B cell (primary cell): ENCODE measurements around the gene FSIP1. TPM values are rescaled to one million over a fixed set of nuclear protein-coding genes. Genes with fewer than 3 reads are reported as not detected.

Experiments used
- ATAC-seq: fragments of 200-7000 bp; cut with Tn5 transposase; one replicate; pipeline ENCODE4 v1.10.0; 2021; ENCODE audit warnings: low read depth, mild to moderate bottlenecking, moderate number of reproducible peaks, moderate library complexity
- CTCF ChIA-PET: fragments of 350-600 bp; sonication (Branson Sonifier 250); formaldehyde crosslinking; loops from one replicate; lab custom pipeline; 2021; ENCODE audit warnings: antibody characterized with exemption, inconsistent platforms; lab: Charles Lee
- POLR2A ChIA-PET: fragments of 350-600 bp; sonication (Branson Sonifier 250); formaldehyde crosslinking; loops from one replicate; lab custom pipeline; 2021; ENCODE audit warnings: antibody characterized with exemption; lab: Charles Lee
- DNase-seq: peaks from one replicate; pipeline ENCODE4 v3.0.0; 2013
- H2AFZ ChIP-seq: 2 replicates; pipeline ENCODE4 v1.6.1; 2012; ENCODE audit warnings: mild to moderate bottlenecking, low read depth, low read length; ENCODE audit not compliant: insufficient read depth, poor library complexity, severe bottlenecking
- H3K27ac ChIP-seq, 2 donors: 1 replicate in 1 of 2; 2 replicates in 1 of 2; pipeline ENCODE4 v1.5.1; 2012 to 2013; ENCODE audit warnings: low read length in 2 of 2, mild to moderate bottlenecking in 2 of 2, moderate library complexity in 1 of 2
- H3K27me3 ChIP-seq, 4 experiments: fragments of 200-600 bp in 1 of 4; sonication (generic) in 1 of 4; replicated peaks in 1 of 4; 1 replicate in 2 of 4; 2 replicates in 2 of 4; pipeline versions ENCODE4 v1.6.1 to v1.7.0; 2013 to 2016; ENCODE audit warnings: low read length in 3 of 4, mild to moderate bottlenecking in 2 of 4, mixed read lengths in 1 of 4, moderate library complexity in 1 of 4; ENCODE audit not compliant: insufficient read depth in 4 of 4, control insufficient read depth in 3 of 4; ENCODE audit errors: control extremely low read depth in 1 of 4
- H3K36me3 ChIP-seq, 2 experiments: replicated peaks in 1 of 2; 1 replicate in 1 of 2; 2 replicates in 1 of 2; pipeline versions ENCODE4 v1.6.1 to v1.7.1; 2013; ENCODE audit warnings: low read length in 1 of 2; ENCODE audit not compliant: insufficient read depth in 2 of 2, control insufficient read depth in 1 of 2; ENCODE audit errors: control extremely low read depth in 1 of 2, extremely low read depth in 1 of 2
- H3K4me1 ChIP-seq, 2 donors: fragments of 200-600 bp in 1 of 2; sonication (generic) in 1 of 2; 1 replicate in 1 of 2; 2 replicates in 1 of 2; pipeline versions ENCODE4 v1.5.1 to v1.6.1; 2013 to 2017; ENCODE audit warnings: low read length in 2 of 2; ENCODE audit not compliant: control insufficient read depth in 2 of 2, insufficient read depth in 2 of 2
- H3K4me2 ChIP-seq: replicated peaks from 2 replicates; pipeline ENCODE3; 2012; ENCODE audit warnings: mild to moderate bottlenecking, low read depth, low read length; ENCODE audit not compliant: poor library complexity, severe bottlenecking
- H3K4me3 ChIP-seq, 5 experiments: fragments of 200-600 bp in 1 of 5; sonication (generic) in 1 of 5; 1 replicate in 3 of 5; 2 replicates in 2 of 5; pipeline versions ENCODE4 v1.5.1 to v1.7.0; 2011 to 2016; ENCODE audit warnings: low read length in 4 of 5, mild to moderate bottlenecking in 4 of 5, low read depth in 2 of 5, control low read depth in 1 of 5, moderate library complexity in 1 of 5; ENCODE audit not compliant: insufficient read depth in 1 of 5; ENCODE audit errors: control extremely low read depth in 1 of 5, extremely low read depth in 1 of 5
- H3K79me2 ChIP-seq: fragments of 200-600 bp; sonication (generic); one replicate; pipeline ENCODE4 v1.6.0; 2016; ENCODE audit warnings: low read length; ENCODE audit not compliant: control insufficient read depth, insufficient read depth
- H3K9ac ChIP-seq: fragments of 200-600 bp; sonication (generic); 2 replicates; pipeline ENCODE4 v1.6.1; 2017; ENCODE audit warnings: mild to moderate bottlenecking, low read length, moderate library complexity
- H3K9me3 ChIP-seq, 3 donors: one replicate each; pipeline versions ENCODE4 v1.6.1 to v1.7.1; 2013; ENCODE audit warnings: low read length in 2 of 3; ENCODE audit not compliant: control insufficient read depth in 2 of 3, insufficient read depth in 1 of 3; ENCODE audit errors: control extremely low read depth in 1 of 3
- H4K20me1 ChIP-seq: 2 replicates; pipeline ENCODE4 v1.6.0; 2012; ENCODE audit warnings: mild to moderate bottlenecking, low read length; ENCODE audit not compliant: insufficient read depth, control insufficient read depth, poor library complexity, severe bottlenecking
- H3K27ac Mint-ChIP-seq: one replicate; pipeline ENCODE4 v1.8.0; 2021; ENCODE audit warnings: mixed read lengths
- H3K27me3 Mint-ChIP-seq: one replicate; pipeline ENCODE4 v1.8.0; 2021; ENCODE audit warnings: mixed read lengths
- H3K4me1 Mint-ChIP-seq: one replicate; pipeline ENCODE4 v1.8.0; 2021; ENCODE audit warnings: mixed read lengths
- H3K4me3 Mint-ChIP-seq: one replicate; pipeline ENCODE4 v1.8.0; 2021; ENCODE audit warnings: mixed read lengths
- H3K9me3 Mint-ChIP-seq: one replicate; pipeline ENCODE4 v1.8.0; 2022; ENCODE audit warnings: mixed read lengths; ENCODE audit not compliant: insufficient read depth
- EZH2 ChIP-seq: IDR thresholded peaks from 2 replicates; pipeline ENCODE4 v1.6.1; 2012; ENCODE audit warnings: borderline replicate concordance, low read depth, mild to moderate bottlenecking, moderate library complexity, low read length; ENCODE audit not compliant: insufficient read depth, poor library complexity, severe bottlenecking
- WGBS: methylation state at CpG from one replicate; pipeline ENCODE4 v1.1.5; 2013; ENCODE audit warnings: missing lambda C conversion rate; ENCODE audit not compliant: insufficient coverage; 5-methylcytosine and 5-hydroxymethylcytosine counted together
- intact Hi-C: fragments of 100-400 bp; cut with micrococcal nuclease; formaldehyde crosslinking; loops from one replicate; pipeline ENCODE4 v1.10.0; 2022
- polyA plus RNA-seq: library from polyadenylated mRNA; depleted of rRNA; stranded (reverse); fragments of >200 nt; gene quantifications from 2 replicates; pipeline ENCODE4 v1.2.3, GENCODE V29; 2012
- total RNA-seq, 2 donors: library from RNA; stranded (reverse); fragments of 120-200 nt in 1 of 2; gene quantifications; 1 replicate in 1 of 2; 2 replicates in 1 of 2; pipeline versions ENCODE4 v1.2.3 to v1.2.4, GENCODE V29; 2013 to 2022
- TF ChIP-seq, protein P1 (sequence below): fragments of 200-600 bp; IDR thresholded peaks from one replicate; pipeline ENCODE4 v1.8.0; 2022; ENCODE audit warnings: antibody characterized with exemption, mild to moderate bottlenecking

FSIP1 gene
- total and polyA plus RNA-seq, 2 donors (not counting 1 experiment from before 2014, with no cell fraction given): 0.19 to 0.49 TPM

DNA sequence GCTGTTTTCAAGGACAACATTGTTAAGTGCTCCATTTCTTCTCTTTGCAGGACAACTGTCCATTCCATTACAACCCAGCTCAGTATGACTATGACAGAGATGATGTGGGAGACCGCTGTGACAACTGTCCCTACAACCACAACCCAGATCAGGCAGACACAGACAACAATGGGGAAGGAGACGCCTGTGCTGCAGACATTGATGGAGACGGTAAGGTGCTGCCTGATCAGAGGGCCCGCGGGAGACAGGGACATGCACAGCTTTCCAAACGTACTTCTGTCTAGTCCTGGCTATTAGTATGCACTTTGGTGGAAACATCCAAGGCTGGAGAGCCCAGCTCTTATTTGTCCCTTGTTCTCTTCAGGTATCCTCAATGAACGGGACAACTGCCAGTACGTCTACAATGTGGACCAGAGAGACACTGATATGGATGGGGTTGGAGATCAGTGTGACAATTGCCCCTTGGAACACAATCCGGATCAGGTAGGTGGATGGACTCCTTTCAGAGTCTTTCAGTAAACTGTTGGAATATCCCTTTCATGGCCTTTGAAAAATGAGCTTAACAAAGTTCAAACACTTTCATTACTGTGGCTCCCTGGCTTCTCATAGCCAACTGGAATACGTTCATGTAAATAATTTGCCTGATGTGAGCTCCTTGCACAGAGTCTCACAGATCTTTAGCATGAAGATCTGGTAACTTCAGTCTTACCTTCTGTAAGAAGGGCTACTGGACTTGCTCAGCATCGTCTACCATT is 191.3 kb downstream of the FSIP1 start:
- ATAC-seq (no peak), DNase-seq (no peak)
- Mint-ChIP-seq H3K4me1 (no peaks in the 10 kb centered on the region), H3K27me3 (peaks cover 3% of the 10 kb centered on the region), H3K27ac (no peak overlapping the region), H3K9me3 (no peaks in the 10 kb centered on the region), H3K4me3 (no peak overlapping the region)
- Histone ChIP-seq H3K4me1 (no peaks in the 10 kb centered on the region), H4K20me1 (no peaks in the 10 kb centered on the region), H3K4me3 (no peak overlapping the region), H2AFZ (no peak overlapping the region), H3K27me3 (no peaks in the 10 kb centered on the region), H3K9ac (no peak overlapping the region), H3K4me2 (no peak overlapping the region), H3K79me2 (no peaks in the 10 kb centered on the region), H3K9me3 (no peaks in the 10 kb centered on the region), H3K36me3 (no peaks in the 10 kb centered on the region), H3K27ac (no peak overlapping the region)
- ChIA-PET CTCF (no interaction called here), POLR2A (no interaction called here)
- intact Hi-C loops: no loop called here
- TF ChIP-seq EZH2: no peak
- TF ChIP-seq, protein P1, sequence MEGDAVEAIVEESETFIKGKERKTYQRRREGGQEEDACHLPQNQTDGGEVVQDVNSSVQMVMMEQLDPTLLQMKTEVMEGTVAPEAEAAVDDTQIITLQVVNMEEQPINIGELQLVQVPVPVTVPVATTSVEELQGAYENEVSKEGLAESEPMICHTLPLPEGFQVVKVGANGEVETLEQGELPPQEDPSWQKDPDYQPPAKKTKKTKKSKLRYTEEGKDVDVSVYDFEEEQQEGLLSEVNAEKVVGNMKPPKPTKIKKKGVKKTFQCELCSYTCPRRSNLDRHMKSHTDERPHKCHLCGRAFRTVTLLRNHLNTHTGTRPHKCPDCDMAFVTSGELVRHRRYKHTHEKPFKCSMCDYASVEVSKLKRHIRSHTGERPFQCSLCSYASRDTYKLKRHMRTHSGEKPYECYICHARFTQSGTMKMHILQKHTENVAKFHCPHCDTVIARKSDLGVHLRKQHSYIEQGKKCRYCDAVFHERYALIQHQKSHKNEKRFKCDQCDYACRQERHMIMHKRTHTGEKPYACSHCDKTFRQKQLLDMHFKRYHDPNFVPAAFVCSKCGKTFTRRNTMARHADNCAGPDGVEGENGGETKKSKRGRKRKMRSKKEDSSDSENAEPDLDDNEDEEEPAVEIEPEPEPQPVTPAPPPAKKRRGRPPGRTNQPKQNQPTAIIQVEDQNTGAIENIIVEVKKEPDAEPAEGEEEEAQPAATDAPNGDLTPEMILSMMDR: no peak
- 87% methylated on average over 10 of the region's 11 CpGs for WGBS

DNA sequence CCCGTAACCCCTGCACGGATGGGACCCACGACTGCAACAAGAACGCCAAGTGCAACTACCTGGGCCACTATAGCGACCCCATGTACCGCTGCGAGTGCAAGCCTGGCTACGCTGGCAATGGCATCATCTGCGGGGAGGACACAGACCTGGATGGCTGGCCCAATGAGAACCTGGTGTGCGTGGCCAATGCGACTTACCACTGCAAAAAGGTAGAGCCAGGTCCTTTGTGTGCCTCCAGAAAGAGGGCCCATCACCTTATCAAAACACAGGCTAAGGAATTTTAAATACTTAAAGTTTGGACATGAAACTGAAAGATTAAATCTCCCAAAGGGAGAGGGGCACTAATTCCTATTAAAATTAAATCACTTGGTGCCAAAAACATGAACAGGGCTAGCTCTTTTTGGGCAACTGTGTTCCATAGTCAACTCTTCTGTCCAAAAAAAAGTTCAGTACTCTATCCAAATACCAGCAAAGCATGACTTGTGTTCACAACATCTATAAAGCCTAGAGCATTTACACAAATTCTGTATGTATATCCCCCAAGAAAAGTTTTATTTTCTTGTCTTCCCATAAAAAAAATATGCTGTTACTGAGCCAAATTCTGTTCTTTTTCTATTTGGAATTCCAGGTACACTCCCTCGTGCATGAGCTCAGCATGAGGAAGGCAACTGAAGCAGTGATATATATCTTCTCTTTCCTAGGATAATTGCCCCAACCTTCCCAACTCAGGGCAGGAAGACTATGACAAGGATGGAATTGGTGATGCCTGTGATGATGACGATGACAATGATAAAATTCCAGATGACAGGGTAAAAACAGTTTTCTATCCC is 192.6 kb downstream of the FSIP1 start:
- no peak overlapping the region for H3K9ac ChIP-seq

More for the DNA sequence above, 192.6 kb downstream of the FSIP1 start:
- H3K4me3 ChIP-seq: no peak overlapping the region
- no peak overlapping the region for H2AFZ ChIP-seq
- no peaks in the 10 kb centered on the region for H3K27me3 ChIP-seq
- ChIA-PET CTCF (no interaction called here), POLR2A (no interaction called here)
- H3K9me3 ChIP-seq: no peaks in the 10 kb centered on the region
- H3K4me1 ChIP-seq: no peaks in the 10 kb centered on the region
- Mint-ChIP-seq H3K9me3 (no peaks in the 10 kb centered on the region), H3K4me1 (no peaks in the 10 kb centered on the region), H3K27me3 (peaks cover 3% of the 10 kb centered on the region), H3K4me3 (no peak overlapping the region), H3K27ac (no peak overlapping the region)
- ATAC-seq: no peak
- no peak overlapping the region for H3K27ac ChIP-seq
- intact Hi-C loops: no loop called here
- no peaks in the 10 kb centered on the region for H3K36me3 ChIP-seq
- no peaks in the 10 kb centered on the region for H3K79me2 ChIP-seq
- no peaks in the 10 kb centered on the region for H4K20me1 ChIP-seq
- TF ChIP-seq, protein P1: no peak
- TF ChIP-seq EZH2: no peak
- no peak for DNase-seq
- H3K4me2 ChIP-seq: no peak overlapping the region
- WGBS: 98% methylated on average over 11 of the region's 13 CpGs
